ENCODE measurements around the gene SELENOO.

The SELENOO gene

GRCh38 chr22:50229370-50229769, 28.6 kb downstream of the SELENOO start:
- DNase-seq = no peak

GRCh38 chr22:50232481-50233151, 31.8 kb downstream of the SELENOO start:
- no peak for DNase-seq

- no peak for DNase-seq
Measured at GRCh38 chr22:50233223-50233622, 32.4 kb downstream of the SELENOO start.

GRCh38 chr22:50236731-50237409, 36.1 kb downstream of the SELENOO start:
- no peak for DNase-seq

GRCh38 chr22:50238755-50239154, 37.9 kb downstream of the SELENOO start:
- DNase-seq = no peak

GRCh38 chr22:50242406-50242949, 41.7 kb downstream of the SELENOO start:
- no peak for DNase-seq

GRCh38 chr22:50243685-50244419, 43.0 kb downstream of the SELENOO start:
- no peak for DNase-seq

GRCh38 chr22:50244420-50245213, 43.8 kb downstream of the SELENOO start, which contains the start of gene TUBGCP6:
TSS of gene TUBGCP6 (minus strand) at chr22:50245023. CDS start at chr22:50244459, 564 bp downstream.
- peak; percentile 90 for DNase-seq

GRCh38 chr22:50245214-50246072, 44.6 kb downstream of the SELENOO start:
- DNase-seq = no peak

GRCh38 chr22:50246242-50247175, 45.7 kb downstream of the SELENOO start:
- DNase-seq = no peak

GRCh38 chr22:50247748-50248147, 46.9 kb downstream of the SELENOO start:
- no peak for DNase-seq

GRCh38 chr22:50248196-50249081, 47.6 kb downstream of the SELENOO start:
- no peak for DNase-seq

- DNase-seq = no peak
Measured at GRCh38 chr22:50249341-50250248, 48.8 kb downstream of the SELENOO start.

- no peak for DNase-seq
Measured at GRCh38 chr22:50250249-50250554, 49.4 kb downstream of the SELENOO start.

- DNase-seq = peak; percentile 80
Measured at GRCh38 chr22:50250555-50251476, 50.0 kb downstream of the SELENOO start, which contains the start of gene HDAC10. TSS of gene HDAC10 (minus strand) at chr22:50251265. CDS start at chr22:50251032, 233 bp downstream.

GRCh38 chr22:50251477-50252081, 50.8 kb downstream of the SELENOO start:
- DNase-seq = no peak

Measured in right kidney (tissue), 1 donor.